ENCODE results near the gene PRIM1. TPM values are rescaled to one million over a fixed set of nuclear protein-coding genes. Genes with fewer than 3 reads are reported as not detected.

Gene PRIM1
- total RNA-seq, 1 donor, result 10.8 TPM

- no peak overlapping the region for H3K4me3 ChIP-seq (ENCODE audit: low read depth, low read length)
- no peak for DNase-seq (ENCODE audit: low read depth)
- TF ChIP-seq CTCF (IDR thresholded peaks at IDR 0.05; ENCODE audit: insufficient read depth, low read depth, low read length), result no peak
Measured at GRCh38 chr12:56785874-56786273, 33.8 kb upstream of the PRIM1 start.

- TF ChIP-seq CTCF (IDR thresholded peaks at IDR 0.05; ENCODE audit: insufficient read depth, low read depth, low read length), result no peak
- DNase-seq (ENCODE audit: low read depth), result no peak
- H3K4me3 ChIP-seq (ENCODE audit: low read depth, low read length), result no peak overlapping the region
Measured at GRCh38 chr12:56785141-56785865, 33.2 kb upstream of the PRIM1 start.

- no peak for DNase-seq (ENCODE audit: low read depth)
- no peak overlapping the region for H3K4me3 ChIP-seq (ENCODE audit: low read depth, low read length)
Measured at GRCh38 chr12:56781726-56782125, 29.6 kb upstream of the PRIM1 start.

DNA sequence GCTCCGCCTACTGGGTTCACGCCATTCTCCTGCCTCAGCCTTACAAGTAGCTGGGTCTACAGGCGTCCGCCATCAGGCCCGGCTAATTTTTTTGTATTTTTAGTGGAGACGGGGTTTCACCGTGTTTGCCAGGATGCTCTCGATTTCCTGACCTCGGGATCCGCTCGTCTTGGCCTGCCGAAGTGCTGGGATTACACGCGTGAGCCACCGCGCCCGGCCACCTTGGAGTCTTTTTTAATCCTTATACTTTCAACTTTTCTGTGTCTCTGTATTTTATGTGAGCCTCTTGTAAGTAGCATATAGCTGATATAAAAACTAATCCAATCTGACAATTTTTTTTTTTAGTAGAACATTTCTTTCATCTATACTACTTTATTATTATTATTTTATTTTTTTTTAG is 26.6 kb upstream of the PRIM1 start:
- no peak overlapping the region for H3K4me3 ChIP-seq (ENCODE audit: low read depth, low read length)
- TF ChIP-seq CTCF (IDR thresholded peaks at IDR 0.05; ENCODE audit: insufficient read depth, low read depth, low read length), result no peak
- DNase-seq (ENCODE audit: low read depth), result no peak

More at GRCh38 chr12:56781726-56782125, 29.6 kb upstream of the PRIM1 start:
- no peak for TF ChIP-seq CTCF (IDR thresholded peaks at IDR 0.05; ENCODE audit: insufficient read depth, low read depth, low read length)

DNA sequence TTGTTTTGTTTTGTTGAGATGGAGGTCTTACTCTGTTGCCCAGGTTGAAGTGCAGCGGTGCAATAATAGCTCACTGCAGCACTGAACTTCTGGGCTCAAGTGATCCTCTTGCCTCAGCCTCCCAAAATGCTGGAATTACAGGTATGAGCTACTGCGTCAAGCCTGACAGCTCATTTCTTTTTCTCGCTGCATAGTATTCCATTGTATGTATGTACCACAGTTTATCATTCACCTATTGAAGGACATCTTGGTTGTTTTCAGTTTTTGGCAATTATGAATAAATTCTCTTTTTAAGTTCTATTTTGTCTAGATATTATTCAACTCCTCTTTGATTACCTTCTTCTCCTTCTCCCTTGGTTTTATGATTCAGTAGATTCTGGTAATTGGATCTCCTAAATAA is 24.5 kb upstream of the PRIM1 start:
- no peak for TF ChIP-seq CTCF (IDR thresholded peaks at IDR 0.05; ENCODE audit: insufficient read depth, low read depth, low read length)
- no peak overlapping the region for H3K4me3 ChIP-seq (ENCODE audit: low read depth, low read length)
- no peak for DNase-seq (ENCODE audit: low read depth)

GRCh38 chr12:56775638-56776037 is 23.5 kb upstream of the PRIM1 start:
- H3K4me3 ChIP-seq (ENCODE audit: low read depth, low read length), result no peak overlapping the region
- DNase-seq (ENCODE audit: low read depth), result no peak
- no peak for TF ChIP-seq CTCF (IDR thresholded peaks at IDR 0.05; ENCODE audit: insufficient read depth, low read depth, low read length)

- TF ChIP-seq CTCF (IDR thresholded peaks at IDR 0.05; ENCODE audit: insufficient read depth, low read depth, low read length), result no peak
- H3K4me3 ChIP-seq (ENCODE audit: low read depth, low read length), result no peak overlapping the region
- DNase-seq (ENCODE audit: low read depth), result no peak
Measured at GRCh38 chr12:56773113-56773512, 21.0 kb upstream of the PRIM1 start.
